22Rv1 (cell line): ENCODE results near the gene MAPK9.
A peak's percentile ranks its signal among the peaks of the same experiment; 100 is the strongest.
"Not testable (repeated sequence)": the region's sequence is repeated elsewhere in the genome, so short reads cannot be mapped to it uniquely, and the experiment has no call there.

ENCODE experiments used
- H3K27ac ChIP-seq: fragments of 450-650 bp; 2 replicates; pipeline ENCODE4 v1.5.1; 2017
- CTCF ChIP-seq: fragments of 450-650 bp; IDR thresholded peaks from 2 replicates; pipeline ENCODE4 v1.5.1; 2017; ENCODE audit warnings: mild to moderate bottlenecking
- ZFX ChIP-seq: fragments of 450-650 bp; IDR thresholded peaks from 2 replicates; pipeline ENCODE4 v1.6.1; 2017; ENCODE audit warnings: antibody characterized with exemption, borderline replicate concordance

The MAPK9 gene

GRCh38 chr5:180213657-180214207, 78.2 kb downstream of the MAPK9 start:
- TF ChIP-seq ZFX (no peak), CTCF (no peak)
- no peak overlapping the region for H3K27ac ChIP-seq

- no peak overlapping the region for H3K27ac ChIP-seq
- TF ChIP-seq ZFX (no peak), CTCF (no peak)
These were observed 78.7 kb downstream of the MAPK9 start for GRCh38 chr5:180213256-180213600.

- H3K27ac ChIP-seq = no peak overlapping the region
- no peak for TF ChIP-seq CTCF
- TF ChIP-seq ZFX = no peak
These were observed 79.3 kb downstream of the MAPK9 start for GRCh38 chr5:180212363-180213255.

- TF ChIP-seq CTCF (no peak), ZFX (no peak)
- H3K27ac ChIP-seq = no peak overlapping the region
These were observed 80.2 kb downstream of the MAPK9 start for GRCh38 chr5:180211761-180212035.

- no peak overlapping the region for H3K27ac ChIP-seq
- no peak for TF ChIP-seq ZFX
- no peak for TF ChIP-seq CTCF
These were observed 80.7 kb downstream of the MAPK9 start for GRCh38 chr5:180210961-180211760.

GRCh38 chr5:180210077-180210476, 81.8 kb downstream of the MAPK9 start:
- not testable (repeated sequence) for H3K27ac ChIP-seq

- no peak within 1 kb of the TSS for H3K27ac ChIP-seq
- TF ChIP-seq CTCF = peak; percentile 93
- TF ChIP-seq ZFX = no peak
These were observed 82.7 kb downstream of the MAPK9 start, which contains the start of gene RASGEF1C for GRCh38 chr5:180209137-180209581. TSS of gene RASGEF1C (minus strand) at chr5:180209211. CDS start at chr5:180138052, 71,159 bp downstream.
